KOPT-K1 (cell line): ENCODE results near the gene CENPU.
"Not testable (repeated sequence)": the region's sequence is repeated elsewhere in the genome, so short reads cannot be mapped to it uniquely, and the experiment has no call there.

Source experiments
- H3K27ac ChIP-seq: fragments of 200-600 bp; sonication (generic); 2 replicates; pipeline ENCODE4 v1.5.1; 2016; ENCODE audit warnings: antibody characterized with exemption, mild to moderate bottlenecking, low read depth, low read length; ENCODE audit not compliant: poor library complexity, severe bottlenecking
- H3K36me3 ChIP-seq: fragments of 200-600 bp; sonication (generic); 2 replicates; pipeline ENCODE4 v1.5.1; 2017; ENCODE audit warnings: antibody characterized with exemption, mild to moderate bottlenecking, low read length, moderate library complexity; ENCODE audit not compliant: insufficient read depth
- H3K9me3 ChIP-seq: fragments of 200-600 bp; sonication (generic); 2 replicates; pipeline ENCODE4 v1.5.1; 2017; ENCODE audit warnings: antibody characterized with exemption, low read length, mild to moderate bottlenecking; ENCODE audit not compliant: insufficient read depth, poor library complexity, severe bottlenecking

Gene CENPU

DNA sequence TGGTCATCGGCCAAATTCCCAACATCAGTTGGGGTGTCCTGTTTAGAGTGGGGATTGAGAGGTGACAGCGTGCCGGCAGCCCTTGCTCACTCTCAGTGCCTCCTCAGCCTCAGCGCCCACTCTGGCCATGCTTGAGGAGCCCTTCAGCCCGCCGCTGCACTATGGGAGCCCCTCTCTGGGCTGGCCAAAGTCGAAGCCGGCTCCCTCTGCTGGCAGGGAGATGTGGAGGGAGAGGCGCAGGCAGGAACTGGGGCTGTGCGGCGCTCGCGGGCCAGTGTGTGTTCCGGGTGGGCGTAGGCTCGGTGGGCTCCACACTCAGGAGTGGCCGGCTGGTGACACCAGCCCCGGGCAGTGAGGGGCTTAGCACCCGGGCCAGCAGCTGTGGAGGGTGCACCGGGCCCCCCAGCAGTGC, 7.1 kb upstream of the CENPU start:
- peaks cover 4% of the 10 kb centered on the region for H3K9me3 ChIP-seq
- no peak overlapping the region for H3K27ac ChIP-seq
- H3K36me3 ChIP-seq: no peaks in the 10 kb centered on the region

DNA sequence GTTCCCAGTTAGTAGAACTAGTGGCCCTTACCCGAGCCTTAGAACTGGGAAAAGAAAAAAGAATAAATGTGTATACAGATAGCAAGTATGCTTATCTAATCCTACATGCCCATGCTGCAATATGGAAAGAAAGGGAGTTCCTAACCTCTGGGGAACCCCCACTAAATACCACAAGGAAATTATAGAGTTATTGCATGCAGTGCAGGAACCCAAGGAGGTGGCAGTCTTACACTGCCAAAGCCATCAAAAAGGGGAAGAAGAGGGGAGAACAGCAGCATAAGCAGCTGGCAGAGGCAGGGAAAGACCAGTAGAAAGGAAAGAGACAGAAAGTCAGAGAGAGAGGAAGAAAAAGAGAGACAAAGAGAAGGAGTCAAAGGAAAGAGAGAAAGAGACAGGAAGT, 5.7 kb upstream of the CENPU start:
- not testable (repeated sequence) for H3K27ac ChIP-seq, H3K36me3 ChIP-seq

DNA sequence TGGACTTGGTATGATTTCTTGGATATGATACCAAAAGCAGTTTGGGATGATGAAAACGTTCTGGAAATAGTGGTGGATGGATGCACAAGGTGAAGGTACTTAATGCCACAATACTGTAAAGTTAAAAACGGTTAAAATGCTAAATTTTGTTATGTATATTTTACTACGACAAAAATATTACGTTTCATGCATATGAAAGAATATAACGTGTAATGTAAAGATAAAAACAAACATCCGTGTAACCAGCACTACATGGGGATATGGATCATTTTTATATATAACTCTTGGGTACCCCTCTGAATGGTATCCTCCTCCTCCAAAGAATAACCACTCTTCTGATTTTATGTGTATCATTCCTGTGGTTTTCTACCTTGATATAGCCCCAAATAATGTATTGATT, 862 bp upstream of the CENPU start:
- no peaks in the 10 kb centered on the region for H3K9me3 ChIP-seq
- H3K27ac ChIP-seq: peak overlapping the region; percentile 91
- H3K36me3 ChIP-seq: peaks cover 28% of the 10 kb centered on the region

More for the DNA sequence above, 5.7 kb upstream of the CENPU start:
- not testable (repeated sequence) for H3K9me3 ChIP-seq

DNA sequence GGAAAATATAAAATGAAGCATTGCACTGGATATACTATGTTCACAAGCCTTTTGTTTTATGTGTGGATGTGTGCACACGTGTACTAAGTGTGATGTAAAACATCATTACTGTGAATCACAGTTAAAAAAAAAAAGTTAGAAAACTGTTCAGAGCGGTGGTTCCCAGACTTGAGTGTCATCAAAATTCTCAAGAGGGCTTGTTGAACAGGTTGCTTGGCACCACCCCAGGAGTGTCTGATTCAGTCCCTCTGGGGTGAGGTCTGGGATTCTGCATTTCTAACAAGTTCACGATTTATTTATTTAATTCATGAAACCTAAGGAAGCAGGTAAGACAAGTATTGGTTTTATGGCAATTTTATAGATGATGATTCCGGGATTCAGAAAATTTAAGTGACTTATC, 1.8 kb downstream of the CENPU start:
- peaks cover 55% of the 10 kb centered on the region for H3K36me3 ChIP-seq

DNA sequence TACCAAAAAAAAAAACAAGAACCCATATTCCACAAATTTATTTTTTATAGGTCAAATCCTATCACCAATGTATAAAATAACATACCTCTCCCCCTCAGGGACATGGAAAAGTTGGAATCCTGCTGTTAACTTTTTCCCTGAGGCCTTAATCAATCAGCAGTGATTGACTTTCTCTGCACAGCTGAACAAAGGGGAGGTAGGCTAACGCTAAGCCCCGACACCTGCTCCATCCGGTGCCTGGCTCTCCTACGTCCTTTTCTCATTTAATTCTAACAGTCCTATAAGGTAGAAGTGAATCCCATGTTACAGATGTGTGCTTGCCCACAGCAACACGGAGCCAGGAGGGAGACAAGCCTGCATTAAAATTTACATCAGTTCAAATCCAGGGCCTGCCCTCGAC, 2.8 kb downstream of the CENPU start:
- no peaks in the 10 kb centered on the region for H3K9me3 ChIP-seq
- H3K27ac ChIP-seq: no peak overlapping the region
- peaks cover 65% of the 10 kb centered on the region for H3K36me3 ChIP-seq

More for the DNA sequence above, 1.8 kb downstream of the CENPU start:
- Histone ChIP-seq H3K9me3 (no peaks in the 10 kb centered on the region), H3K27ac (peak overlapping the region; percentile 91)

DNA sequence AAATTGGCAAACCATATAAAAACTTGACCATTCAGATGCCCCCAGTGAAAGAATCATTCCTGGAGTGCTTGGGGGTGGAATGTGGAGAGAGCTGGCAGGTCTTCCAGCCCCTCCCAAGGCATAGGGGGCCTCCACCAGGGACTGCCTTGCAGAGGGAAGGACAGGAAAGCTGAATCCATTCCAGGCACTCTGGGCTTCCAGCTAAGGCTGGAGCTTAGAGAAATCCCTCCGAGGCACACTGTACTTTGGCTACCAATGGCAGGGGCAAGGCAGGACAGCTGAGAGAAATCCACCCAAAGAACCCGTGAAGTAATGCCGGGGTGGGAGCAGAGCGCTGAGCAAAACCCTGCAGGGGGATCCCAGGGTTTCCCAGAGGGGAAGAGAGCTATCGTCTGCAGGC, 4.0 kb downstream of the CENPU start:
- H3K9me3 ChIP-seq: no peaks in the 10 kb centered on the region
- no peak overlapping the region for H3K27ac ChIP-seq
- peaks cover 76% of the 10 kb centered on the region for H3K36me3 ChIP-seq

DNA sequence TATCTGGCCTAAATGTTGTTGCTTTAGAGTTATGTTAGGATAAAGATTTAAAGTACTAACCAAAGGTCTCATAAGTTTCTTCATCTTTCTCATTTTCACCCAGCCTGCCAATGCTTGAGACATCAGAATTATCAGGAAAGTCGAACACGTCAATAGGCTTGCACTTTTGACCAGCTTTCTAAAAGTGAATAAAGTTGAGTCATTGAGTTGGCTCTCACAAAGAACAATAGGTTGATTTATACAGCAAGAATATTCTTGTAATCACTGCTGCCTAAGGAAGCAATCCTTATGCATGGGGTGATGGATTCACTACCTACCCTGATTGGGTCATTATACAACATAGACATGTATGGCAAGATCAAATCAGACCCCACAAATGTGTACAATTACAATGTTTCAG, 5.0 kb downstream of the CENPU start:
- Histone ChIP-seq H3K9me3 (no peaks in the 10 kb centered on the region), H3K36me3 (peaks cover 87% of the 10 kb centered on the region), H3K27ac (no peak overlapping the region)

DNA sequence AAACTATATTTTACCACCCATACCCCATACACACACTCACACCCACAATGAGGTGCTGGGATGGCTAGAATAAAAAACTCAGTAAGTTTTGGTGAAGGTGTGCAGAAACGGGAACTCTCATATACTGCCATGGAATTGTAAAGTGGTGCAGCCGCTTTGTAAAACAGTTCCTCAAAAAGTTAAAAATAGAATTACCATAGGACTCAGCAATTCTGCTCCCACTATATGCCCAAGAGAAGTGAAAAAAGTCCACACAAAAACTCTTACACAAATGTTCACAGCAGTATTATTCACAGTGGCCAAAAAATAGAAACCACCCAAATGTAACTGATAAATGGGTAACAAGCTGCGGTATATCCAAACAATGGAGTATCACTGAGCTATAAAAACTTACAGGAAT, 6.5 kb downstream of the CENPU start:
- H3K36me3 ChIP-seq: peaks cover 99% of the 10 kb centered on the region
- H3K27ac ChIP-seq: no peak overlapping the region
- H3K9me3 ChIP-seq: no peaks in the 10 kb centered on the region

DNA sequence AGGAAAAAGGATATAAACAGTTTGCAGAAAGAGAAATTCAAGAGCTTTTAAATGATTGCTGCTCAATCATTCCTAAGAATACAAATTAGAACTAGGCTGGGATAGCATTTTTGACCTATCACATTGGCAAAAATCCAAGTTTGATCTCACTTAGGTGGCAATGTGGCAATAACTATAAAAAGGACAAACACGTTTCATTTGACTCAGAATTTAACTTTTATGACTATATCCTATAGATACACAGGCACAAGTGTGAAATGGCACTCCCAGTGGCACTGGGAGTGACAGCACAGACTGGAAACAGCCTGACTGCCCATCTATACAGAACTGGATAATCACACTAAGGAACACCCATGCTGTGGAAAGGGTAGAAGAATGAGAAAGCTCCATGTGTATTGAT, 11.1 kb downstream of the CENPU start:
- H3K36me3 ChIP-seq: peaks cover 99% of the 10 kb centered on the region

DNA sequence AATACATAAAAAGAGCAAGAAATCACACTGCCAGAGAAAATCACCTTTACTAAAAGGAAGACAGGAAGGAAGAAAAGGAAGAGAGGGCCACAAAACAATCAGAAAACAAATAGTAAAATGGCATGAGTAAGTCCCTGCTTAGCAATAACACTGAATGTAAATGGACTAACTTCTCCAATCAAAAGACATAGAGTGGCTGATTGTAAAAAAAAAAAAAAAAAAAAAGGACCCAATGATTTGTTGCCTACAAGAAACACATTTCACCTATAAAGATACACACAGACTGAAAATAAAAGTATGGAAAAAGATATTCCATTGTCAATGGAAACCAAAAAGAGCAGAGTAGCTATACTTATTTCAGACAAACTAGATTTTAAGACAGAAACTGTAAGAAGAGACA, 12.6 kb downstream of the CENPU start:
- Histone ChIP-seq H3K9me3 (no peaks in the 10 kb centered on the region), H3K36me3 (peaks cover 100% of the 10 kb centered on the region), H3K27ac (no peak overlapping the region)

More for the DNA sequence above, 11.1 kb downstream of the CENPU start:
- no peak overlapping the region for H3K27ac ChIP-seq
- no peaks in the 10 kb centered on the region for H3K9me3 ChIP-seq

DNA sequence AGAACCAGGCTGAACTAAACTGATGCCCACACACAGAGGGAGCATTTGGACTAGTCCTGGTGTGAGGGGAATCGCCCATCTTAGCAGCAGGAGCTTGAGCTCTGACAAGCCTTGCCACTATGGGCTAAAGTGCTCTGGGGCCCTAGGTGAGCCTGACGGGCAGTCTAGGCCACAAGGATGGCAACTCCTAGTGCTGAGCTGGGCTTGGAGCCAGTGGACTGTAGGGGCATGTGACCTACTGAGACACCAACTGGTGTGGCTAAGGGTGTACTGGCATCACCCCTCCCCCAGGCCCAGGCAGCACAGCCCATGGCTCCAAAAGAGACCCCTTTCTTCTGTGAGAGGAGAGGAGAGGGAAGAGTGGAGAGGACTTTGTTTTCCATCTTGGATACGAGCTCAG, 14.5 kb downstream of the CENPU start:
- H3K9me3 ChIP-seq: no peaks in the 10 kb centered on the region
- no peak overlapping the region for H3K27ac ChIP-seq
- H3K36me3 ChIP-seq: peaks cover 100% of the 10 kb centered on the region

DNA sequence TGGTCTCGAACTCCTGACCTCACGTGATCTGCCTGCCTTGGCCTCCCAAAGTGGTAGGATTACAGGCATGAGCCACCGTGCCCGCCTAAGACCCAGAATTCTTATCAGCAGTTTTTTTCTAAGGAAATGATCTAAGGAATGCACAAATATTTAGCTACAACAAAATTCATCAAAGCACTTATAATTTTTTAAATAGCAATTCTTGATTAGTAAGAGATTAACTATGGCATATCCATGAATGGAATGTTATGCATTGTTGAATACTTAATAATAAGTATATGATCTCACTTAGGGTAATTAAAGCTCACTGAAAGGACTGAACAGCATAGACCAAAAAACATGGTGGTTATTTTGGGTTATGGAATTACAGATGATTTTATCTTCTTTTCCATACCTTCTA, 18.4 kb downstream of the CENPU start:
- Histone ChIP-seq H3K27ac (no peak overlapping the region), H3K9me3 (no peaks in the 10 kb centered on the region), H3K36me3 (peaks cover 100% of the 10 kb centered on the region)

DNA sequence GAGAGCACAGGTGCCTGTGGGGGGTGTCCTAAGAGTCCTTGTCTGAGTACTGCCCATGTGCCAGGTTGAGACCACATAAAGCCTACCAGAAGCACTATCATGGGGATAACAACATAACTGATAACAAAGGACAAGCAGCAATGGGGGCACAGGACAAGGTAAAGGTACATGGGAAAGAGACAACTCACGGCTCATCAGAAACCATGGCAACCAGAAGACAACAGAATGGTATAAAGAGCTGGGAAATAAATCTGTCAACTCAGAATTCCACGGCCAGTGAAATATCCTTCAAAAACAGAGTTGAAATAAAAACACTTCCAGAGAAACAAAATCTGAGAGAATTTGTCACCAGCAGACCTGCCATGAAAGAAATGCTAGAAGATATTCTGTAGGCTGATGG, 20.0 kb downstream of the CENPU start:
- peaks cover 13% of the 10 kb centered on the region for H3K9me3 ChIP-seq
- H3K27ac ChIP-seq: no peak overlapping the region
- peaks cover 100% of the 10 kb centered on the region for H3K36me3 ChIP-seq

DNA sequence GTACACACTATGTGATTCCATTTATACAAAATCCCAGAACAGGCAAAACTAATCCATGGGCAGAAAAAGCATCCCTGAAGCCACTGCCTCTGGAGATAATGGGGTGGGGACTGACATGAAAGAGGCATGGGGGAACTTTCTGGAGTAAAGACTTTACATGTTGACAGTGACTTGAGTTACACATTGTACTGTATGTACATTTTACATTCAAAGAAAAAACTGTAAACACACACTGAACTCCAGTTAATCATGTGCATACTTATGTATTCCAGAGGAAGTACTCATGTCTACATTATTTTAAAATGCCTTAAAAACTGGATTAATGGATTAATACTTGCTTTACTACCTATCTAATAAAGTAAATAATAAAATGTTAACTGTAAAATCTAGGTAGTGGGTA, 21.6 kb downstream of the CENPU start:
- Histone ChIP-seq H3K9me3 (peaks cover 17% of the 10 kb centered on the region), H3K36me3 (peaks cover 100% of the 10 kb centered on the region), H3K27ac (no peak overlapping the region)

DNA sequence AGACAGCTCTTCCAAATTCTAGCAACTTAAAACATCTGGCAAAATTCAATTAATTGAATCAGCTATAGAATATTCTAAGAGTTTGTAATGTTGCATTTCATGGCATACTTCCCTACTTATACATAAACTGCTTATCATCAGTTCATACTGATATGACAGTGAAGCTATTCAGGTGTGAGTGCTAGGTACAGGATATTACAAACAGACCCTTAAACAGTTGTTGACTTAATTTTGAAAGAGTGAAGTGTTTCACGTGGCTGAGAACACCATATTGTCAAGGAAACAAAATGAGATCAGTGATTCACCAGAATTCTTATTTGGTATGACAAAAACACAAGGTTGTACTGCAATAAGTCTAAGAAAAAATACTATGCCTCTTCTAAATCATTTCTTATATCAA, 27.4 kb downstream of the CENPU start:
- Histone ChIP-seq H3K36me3 (peaks cover 99% of the 10 kb centered on the region), H3K27ac (no peak overlapping the region), H3K9me3 (peaks cover 17% of the 10 kb centered on the region)

DNA sequence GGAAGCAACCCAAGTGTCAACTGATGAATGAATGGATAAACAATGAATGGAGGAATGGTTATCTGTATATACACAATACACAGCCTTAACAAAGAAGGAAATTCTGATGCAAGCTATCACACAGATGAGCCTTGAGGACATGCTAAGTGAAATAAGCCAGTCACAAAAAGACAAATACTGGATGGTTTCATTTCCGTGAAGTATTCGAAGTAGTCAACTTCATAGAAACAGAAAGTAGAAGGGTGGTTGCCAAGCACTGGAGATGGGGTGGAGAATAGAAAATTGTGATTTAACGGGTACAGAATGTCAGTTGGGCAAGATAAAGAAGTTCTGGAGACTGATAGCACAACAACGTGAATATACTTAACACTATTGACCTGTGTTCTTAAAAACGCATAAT, 28.2 kb downstream of the CENPU start:
- Histone ChIP-seq H3K9me3 (peaks cover 17% of the 10 kb centered on the region), H3K27ac (no peak overlapping the region), H3K36me3 (peaks cover 99% of the 10 kb centered on the region)

DNA sequence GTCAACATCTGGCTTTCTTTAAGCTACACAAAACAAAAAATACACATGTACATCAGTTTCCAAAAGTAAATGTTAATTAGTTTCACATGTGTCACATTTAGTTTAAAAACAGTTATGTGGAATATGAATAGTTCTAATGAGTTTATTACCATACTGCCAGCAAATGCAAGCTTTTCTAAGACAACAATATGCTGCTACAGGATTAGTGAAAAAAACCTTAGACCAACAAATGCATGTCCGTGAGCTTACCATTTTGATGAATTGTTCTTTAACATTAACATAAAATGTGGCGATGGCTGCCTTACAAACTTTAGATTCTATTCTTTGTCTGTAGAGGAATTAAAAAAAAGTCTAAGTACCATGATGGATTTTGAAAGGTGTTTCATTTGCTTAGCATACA, 31.8 kb downstream of the CENPU start:
- Histone ChIP-seq H3K27ac (no peak overlapping the region), H3K36me3 (peaks cover 98% of the 10 kb centered on the region), H3K9me3 (no peaks in the 10 kb centered on the region)
